ES-I3 (cell line): ENCODE data around the gene DENND4A.

Experiments
- H3K36me3 ChIP-seq: 2 replicates; pipeline ENCODE4 v1.6.1; 2013; ENCODE audit warnings: mild to moderate bottlenecking, low read length, control low read depth, moderate library complexity; ENCODE audit not compliant: insufficient read depth
- H3K4me1 ChIP-seq: 2 replicates; pipeline ENCODE4 v1.6.1; 2013; ENCODE audit warnings: mild to moderate bottlenecking, control low read depth, low read length; ENCODE audit not compliant: insufficient read depth
- H3K9ac ChIP-seq: 2 replicates; pipeline ENCODE4 v1.6.1; 2013; ENCODE audit warnings: low read depth, mild to moderate bottlenecking, low read length, moderate library complexity
- H3K9me3 ChIP-seq: 2 replicates; pipeline ENCODE4 v1.6.1; 2013; ENCODE audit warnings: mild to moderate bottlenecking, low read length, moderate library complexity; ENCODE audit not compliant: control insufficient read depth, insufficient read depth

The DENND4A gene

DNA sequence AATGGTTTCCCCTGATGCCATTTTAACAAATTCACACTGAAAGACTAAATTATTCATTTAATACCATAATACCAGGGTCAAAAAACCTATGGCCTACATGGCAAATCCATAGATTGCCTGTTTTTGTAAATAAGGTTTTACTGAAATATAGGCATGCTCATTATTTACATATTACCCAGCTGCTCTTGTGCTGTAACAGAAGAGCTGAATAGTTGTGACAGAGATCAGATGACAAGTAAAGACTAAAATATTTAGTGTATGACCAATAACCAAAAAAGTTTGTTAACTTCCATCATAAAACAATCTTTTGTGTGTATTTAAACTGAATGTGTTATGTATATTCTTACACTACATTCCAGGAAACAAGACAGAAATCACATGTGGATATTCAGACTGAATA, 60.2 kb downstream of the DENND4A start:
- no peaks in the 10 kb centered on the region for H3K36me3 ChIP-seq
- no peak overlapping the region for H3K9ac ChIP-seq
- peaks cover 7% of the 10 kb centered on the region; the same call in 1 of the 2 replicates for H3K4me1 ChIP-seq
- no peaks in the 10 kb centered on the region for H3K9me3 ChIP-seq

DNA sequence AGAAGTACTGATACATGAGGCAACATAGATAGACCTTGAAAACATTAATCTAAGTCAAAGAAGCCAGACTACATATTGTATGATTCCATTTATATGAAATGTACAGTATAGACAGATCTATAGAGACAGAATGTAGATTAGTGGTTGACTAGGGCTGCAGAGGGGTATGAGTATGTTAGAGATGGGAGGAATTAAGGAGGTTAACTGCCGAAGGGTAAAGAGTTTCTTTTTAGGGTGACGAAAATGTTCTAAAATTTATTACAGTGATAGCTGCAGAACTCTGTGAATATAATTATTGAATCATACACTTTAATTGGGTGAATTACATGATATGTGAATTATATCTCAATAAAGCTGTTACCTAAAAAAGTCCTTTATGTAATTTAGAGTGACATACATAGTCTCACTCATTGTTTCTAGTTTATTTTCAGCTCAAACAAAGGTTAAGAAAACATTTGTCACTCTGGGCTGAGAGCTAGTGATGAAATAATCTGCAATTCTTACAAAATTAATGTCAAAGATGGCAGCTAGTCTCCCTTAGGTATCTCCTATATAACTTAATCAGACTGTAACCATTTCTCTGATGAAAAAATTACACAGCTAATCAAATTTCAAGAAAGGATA, 61.4 kb downstream of the DENND4A start:
- Histone ChIP-seq H3K9ac (no peak overlapping the region), H3K9me3 (no peaks in the 10 kb centered on the region), H3K36me3 (no peaks in the 10 kb centered on the region), H3K4me1 (peaks cover 7% of the 10 kb centered on the region; the same call in 1 of the 2 replicates)

DNA sequence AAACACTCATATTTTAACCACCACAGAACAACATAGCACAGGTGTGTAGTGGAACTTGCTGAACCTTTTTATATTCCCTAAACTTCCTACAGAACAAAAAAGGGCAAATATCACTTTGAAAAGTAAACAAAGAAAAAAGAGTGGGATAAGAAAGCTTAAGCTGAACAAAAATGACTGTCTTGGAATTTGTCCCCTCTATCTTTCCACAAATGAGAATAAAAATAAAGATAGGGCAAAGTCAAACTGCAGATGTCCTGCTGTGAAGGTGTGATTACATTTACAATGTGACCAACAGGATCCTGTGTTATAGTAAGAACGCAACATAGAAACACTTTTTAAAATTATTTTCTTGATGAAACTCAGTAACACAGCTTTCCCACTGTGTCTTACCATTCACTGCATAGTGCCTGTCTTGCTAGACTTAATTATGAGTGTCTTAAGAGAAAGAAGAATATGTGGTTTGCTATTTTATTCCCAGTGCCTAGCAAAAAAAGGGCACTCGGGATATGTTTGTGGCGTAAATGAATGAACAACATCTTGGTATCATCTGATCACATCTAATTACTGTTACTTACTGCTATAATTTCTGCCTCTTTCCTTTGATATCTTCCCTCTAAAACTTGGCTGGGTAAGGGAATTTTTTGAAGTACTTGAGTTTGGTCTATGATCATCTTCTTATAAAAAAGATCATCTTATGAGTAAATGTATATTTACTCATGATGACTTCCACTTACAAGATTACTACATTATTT, 67.5 kb downstream of the DENND4A start:
- Histone ChIP-seq H3K9ac (no peak overlapping the region), H3K36me3 (no peaks in the 10 kb centered on the region), H3K9me3 (no peaks in the 10 kb centered on the region), H3K4me1 (no peaks in the 10 kb centered on the region)

DNA sequence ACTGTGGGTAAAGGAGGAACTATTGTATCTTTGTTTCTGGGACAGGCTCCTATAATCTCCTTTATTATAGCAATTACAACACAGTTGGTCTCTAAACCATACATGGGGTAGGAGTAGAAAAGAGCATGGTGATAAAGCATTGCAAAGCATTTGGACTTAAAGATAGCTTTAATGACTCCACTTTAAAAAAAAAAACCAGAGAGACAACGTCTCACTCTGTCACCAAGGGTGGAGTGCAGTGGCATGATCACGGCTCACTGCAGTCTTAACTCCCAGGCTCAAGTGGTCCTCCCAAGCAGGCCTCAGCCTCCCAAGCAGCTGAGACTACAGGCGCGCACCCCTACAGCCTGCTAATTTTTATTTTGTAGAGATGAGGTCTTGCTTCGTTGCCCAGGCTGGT, 68.2 kb downstream of the DENND4A start:
- Histone ChIP-seq H3K9me3 (no peaks in the 10 kb centered on the region), H3K9ac (no peak overlapping the region), H3K36me3 (no peaks in the 10 kb centered on the region), H3K4me1 (no peaks in the 10 kb centered on the region)

DNA sequence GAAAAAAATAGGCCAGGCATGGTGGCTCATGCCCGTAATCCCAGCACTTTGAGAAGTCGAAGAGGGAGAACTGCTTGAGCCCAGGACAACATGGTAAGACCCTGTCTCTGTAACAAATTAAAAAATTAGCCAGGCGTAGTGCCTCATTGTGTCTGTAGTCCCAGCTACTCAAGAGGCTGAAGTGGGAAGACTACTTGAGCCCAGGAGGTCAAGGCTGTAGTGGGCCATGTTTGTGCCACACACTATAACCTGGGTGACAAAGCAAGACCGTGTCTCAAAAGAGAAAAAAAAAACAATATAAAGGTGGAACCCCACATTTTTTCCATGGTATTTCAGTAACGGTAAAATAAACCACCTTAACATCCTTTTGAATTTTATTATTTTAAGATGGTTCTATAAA, 69.9 kb downstream of the DENND4A start:
- H3K36me3 ChIP-seq = no peaks in the 10 kb centered on the region
- no peak overlapping the region for H3K9ac ChIP-seq
- H3K4me1 ChIP-seq = no peaks in the 10 kb centered on the region
- H3K9me3 ChIP-seq = no peaks in the 10 kb centered on the region

DNA sequence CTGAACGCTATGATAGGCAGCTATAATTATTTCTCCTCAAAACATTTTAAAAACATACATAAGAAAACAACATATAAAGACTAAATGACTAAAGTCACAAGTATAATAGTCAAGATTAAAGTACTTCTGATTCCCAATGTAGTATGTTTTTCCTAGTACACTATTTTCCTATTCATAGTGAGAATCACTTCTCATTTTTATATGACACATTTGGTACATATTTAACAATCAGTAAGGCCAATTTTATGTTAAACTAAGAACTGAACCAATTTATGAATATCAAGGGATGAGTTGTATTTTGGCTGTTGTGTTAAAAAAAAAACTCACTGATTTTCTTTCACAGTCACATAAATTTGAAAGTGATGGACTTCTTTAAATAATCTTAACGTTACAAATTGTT, 79.7 kb downstream of the DENND4A start:
- Histone ChIP-seq H3K9ac (no peak overlapping the region), H3K9me3 (no peaks in the 10 kb centered on the region), H3K4me1 (no peaks in the 10 kb centered on the region), H3K36me3 (no peaks in the 10 kb centered on the region)

DNA sequence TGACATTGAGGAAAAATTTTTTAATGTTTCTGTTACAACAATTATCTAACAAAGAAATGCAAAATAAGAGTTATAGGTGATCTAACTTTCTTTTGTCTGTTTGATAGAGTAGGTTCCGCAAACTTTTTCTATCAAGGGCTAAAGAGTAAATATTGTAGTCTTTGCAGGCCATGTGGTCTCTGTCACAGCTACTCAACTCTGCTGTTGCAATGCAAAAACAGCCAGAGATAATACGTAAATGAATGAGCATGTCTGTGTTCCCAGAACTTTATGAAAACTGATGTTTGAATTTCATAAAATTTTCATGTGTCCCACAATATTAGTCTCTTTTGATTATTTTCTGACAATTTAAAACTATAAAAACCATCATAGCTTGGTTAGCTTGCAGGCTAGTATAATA, 97.0 kb downstream of the DENND4A start:
- H3K9me3 ChIP-seq = no peaks in the 10 kb centered on the region; the same call in 1 of the 2 replicates
- no peak overlapping the region for H3K9ac ChIP-seq
- H3K4me1 ChIP-seq = no peaks in the 10 kb centered on the region
- H3K36me3 ChIP-seq = no peaks in the 10 kb centered on the region

DNA sequence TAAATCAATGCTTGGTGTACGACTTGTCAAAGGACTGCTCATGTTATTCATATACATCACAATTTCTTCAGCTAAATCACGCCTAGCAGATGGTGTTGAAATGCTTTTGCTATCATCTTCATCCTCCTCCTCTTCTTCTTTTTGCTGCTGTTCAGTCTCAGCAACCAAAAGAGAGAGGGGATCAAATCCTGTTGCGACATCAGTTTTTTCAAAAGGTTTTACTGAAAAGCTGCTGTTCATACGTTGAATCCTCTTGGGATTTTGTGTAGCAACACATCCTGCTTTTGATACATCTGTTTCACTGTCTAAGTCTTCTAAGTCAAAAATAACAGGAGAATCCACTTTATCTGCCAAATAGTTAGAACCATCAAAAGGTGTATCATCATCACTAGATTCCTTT, 101.3 kb downstream of the DENND4A start:
- Histone ChIP-seq H3K9me3 (no peaks in the 10 kb centered on the region; the same call in none of the 2 replicates), H3K36me3 (no peaks in the 10 kb centered on the region), H3K4me1 (no peaks in the 10 kb centered on the region), H3K9ac (no peak overlapping the region)

DNA sequence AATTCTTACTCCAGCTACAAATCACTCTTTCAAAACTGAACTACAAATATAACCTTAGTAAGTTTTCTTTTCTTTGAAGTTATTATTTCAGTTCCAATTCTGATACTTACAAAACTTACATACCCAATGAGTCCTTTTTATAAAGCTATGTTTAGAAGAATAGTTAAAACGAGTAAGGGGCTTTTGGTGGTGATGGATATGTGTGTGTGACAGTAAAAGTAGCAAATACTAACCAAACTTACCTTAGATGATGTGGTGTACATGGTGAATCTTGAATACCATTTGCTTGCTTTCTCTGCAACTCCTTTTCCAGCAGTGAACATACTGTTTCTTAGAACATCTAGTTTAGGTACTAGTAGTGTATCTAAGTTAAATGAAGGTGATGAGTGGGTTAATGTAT, 101.9 kb downstream of the DENND4A start:
- Histone ChIP-seq H3K9ac (no peak overlapping the region), H3K4me1 (no peaks in the 10 kb centered on the region), H3K9me3 (no peaks in the 10 kb centered on the region; the same call in none of the 2 replicates), H3K36me3 (no peaks in the 10 kb centered on the region)

DNA sequence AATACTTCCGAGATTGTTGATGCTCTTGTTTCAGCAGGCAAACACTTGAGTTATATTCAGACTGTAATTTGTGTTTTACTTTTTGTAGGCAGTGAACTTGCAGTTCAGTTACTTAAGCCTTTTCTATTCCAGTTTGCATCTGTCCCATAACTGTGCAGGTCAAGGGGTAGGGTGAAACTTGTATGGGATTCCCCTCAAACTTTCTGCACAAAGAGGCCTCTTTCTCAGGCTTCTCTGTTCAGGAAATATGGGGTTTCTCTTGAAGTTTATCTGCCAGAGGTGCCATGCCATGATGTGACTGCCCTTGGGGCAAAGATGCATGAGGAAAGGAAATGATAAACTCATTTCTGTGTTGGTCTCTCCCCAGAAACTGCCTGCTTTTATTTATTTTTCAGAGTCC, 103.6 kb downstream of the DENND4A start:
- H3K36me3 ChIP-seq = no peaks in the 10 kb centered on the region
- no peaks in the 10 kb centered on the region for H3K4me1 ChIP-seq
- no peaks in the 10 kb centered on the region; the same call in 1 of the 2 replicates for H3K9me3 ChIP-seq
- no peak overlapping the region for H3K9ac ChIP-seq

DNA sequence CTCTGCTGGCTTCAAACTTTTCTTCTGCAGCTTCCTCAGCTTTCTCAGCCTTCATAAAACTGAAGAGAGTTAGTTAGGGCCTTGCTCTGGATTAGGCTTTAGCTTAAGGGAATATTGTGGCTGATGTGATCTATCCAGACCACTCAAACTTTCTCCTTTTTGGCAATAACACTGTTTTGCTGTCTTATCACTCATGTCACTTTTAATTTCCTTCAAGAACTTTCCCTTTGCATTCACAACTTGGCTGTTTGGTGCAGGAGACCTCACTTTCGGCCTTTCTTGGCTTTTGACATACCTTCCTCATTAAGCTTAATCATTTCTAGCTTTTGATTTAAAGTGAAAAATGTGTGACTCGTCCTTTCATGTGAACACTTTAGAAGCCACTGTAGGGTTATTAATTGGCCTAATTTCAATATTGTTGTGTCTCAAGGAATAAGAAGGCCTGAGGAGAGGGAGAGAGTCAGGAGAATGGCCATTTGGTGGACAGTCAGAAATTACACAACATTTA, 109.6 kb downstream of the DENND4A start:
- Histone ChIP-seq H3K9me3 (no peaks in the 10 kb centered on the region; the same call in 1 of the 2 replicates), H3K36me3 (no peaks in the 10 kb centered on the region), H3K9ac (no peak overlapping the region), H3K4me1 (no peaks in the 10 kb centered on the region)

DNA sequence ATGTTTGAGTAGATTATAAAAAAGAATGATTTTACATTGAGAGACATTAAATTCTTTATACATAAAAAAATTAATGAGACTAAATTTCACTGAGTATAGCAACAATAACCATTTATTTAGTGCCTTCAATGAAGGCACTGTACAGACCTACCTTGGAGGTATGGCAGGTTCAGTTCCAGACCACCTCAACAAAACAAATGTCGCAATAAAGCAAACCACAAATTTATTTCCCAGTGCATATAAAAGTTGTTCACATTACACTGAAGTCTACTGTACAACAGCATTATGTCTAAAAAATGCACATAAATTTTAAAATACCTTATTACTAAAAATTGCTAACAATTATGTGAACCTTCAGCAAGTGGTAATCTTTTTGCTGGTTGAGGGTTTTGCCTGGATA, 111.5 kb downstream of the DENND4A start:
- Histone ChIP-seq H3K9me3 (no peaks in the 10 kb centered on the region), H3K9ac (no peak overlapping the region), H3K36me3 (no peaks in the 10 kb centered on the region), H3K4me1 (no peaks in the 10 kb centered on the region)

DNA sequence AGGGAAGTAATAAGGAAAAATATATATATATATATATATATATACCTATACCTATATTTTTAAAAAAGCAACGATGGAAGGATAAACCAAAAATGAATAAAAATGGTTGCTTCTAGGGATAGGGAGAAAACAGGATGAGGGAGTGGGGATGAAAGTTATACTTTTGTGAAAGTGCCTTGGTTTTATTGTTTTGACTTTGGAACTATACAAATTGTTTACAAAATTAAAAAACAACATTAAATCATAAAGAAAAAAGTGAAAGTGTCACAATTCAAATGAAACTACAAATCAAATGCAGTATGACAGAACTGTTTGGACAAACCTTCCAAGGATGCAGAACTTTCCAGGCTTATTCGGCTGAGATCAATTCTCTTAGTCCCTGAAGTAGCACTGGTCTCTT, 116.0 kb downstream of the DENND4A start:
- no peaks in the 10 kb centered on the region for H3K4me1 ChIP-seq
- no peaks in the 10 kb centered on the region for H3K36me3 ChIP-seq
- H3K9ac ChIP-seq = no peak overlapping the region
- H3K9me3 ChIP-seq = no peaks in the 10 kb centered on the region

DNA sequence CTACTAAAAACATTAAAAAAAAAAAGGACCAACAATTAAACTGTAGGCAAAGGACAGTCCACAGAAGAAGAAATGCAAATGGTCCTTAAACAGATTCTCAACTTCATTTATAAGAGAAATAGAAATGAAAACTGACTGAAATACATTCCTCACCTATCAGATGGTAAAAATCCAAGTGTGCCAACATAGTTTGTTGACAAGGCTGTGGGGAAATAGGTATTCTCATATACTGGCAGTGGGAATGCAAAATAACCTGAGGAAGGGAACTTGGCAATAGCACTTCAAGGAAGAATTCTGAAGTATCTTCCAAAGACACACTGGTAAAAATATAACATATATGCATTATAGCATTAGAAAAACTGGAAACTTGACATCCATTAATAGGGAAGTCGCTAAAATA, 116.5 kb downstream of the DENND4A start:
- H3K4me1 ChIP-seq = no peaks in the 10 kb centered on the region
- H3K9ac ChIP-seq = no peak overlapping the region
- no peaks in the 10 kb centered on the region for H3K36me3 ChIP-seq
- no peaks in the 10 kb centered on the region for H3K9me3 ChIP-seq

DNA sequence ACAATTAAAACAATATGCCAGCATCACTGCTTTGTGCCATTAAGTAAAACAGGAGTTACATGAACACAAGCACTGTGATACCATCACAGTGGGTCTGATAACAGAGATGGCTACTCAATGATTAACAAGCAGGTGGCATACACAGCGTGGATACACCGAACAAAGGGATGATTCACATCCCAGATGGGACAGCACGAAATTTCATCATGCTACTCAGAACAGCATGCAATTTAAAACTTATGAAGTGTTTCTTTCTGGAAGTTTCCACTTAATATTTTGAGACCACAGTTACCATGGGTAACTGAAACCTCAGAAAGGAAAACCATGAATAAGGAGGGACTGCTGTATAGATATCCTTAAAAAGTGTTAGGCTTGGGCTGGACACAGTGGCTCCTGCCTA, 125.8 kb downstream of the DENND4A start:
- Histone ChIP-seq H3K4me1 (no peaks in the 10 kb centered on the region), H3K36me3 (no peaks in the 10 kb centered on the region), H3K9me3 (no peaks in the 10 kb centered on the region), H3K9ac (no peak overlapping the region)
